Upper lobe of right lung (tissue), 1 donor: ENCODE data around the gene TRA2A. TPM values are rescaled to one million over a fixed set of nuclear protein-coding genes. Genes with fewer than 3 reads are reported as not detected.
A peak's percentile ranks its signal among the peaks of the same experiment; 100 is the strongest.

Source experiments
- ATAC-seq: fragments of 200-7000 bp; cut with Tn5 transposase; one replicate; pipeline ENCODE4 v1.9.1; 2020; ENCODE audit warnings: mild to moderate bottlenecking, moderate library complexity
- DNase-seq: peaks from one replicate; pipeline ENCODE4 v3.0.0-alpha.2; 2020
- H3K27ac ChIP-seq: fragments of 200-600 bp; one replicate; pipeline ENCODE4 v1.8.0; 2022
- H3K27me3 ChIP-seq: fragments of 200-600 bp; one replicate; pipeline ENCODE4 v1.8.0; 2022; ENCODE audit warnings: mild to moderate bottlenecking
- H3K36me3 ChIP-seq: fragments of 200-600 bp; one replicate; pipeline ENCODE4 v1.8.0; 2022
- H3K4me1 ChIP-seq: fragments of 200-600 bp; one replicate; pipeline ENCODE4 v1.8.0; 2022
- H3K4me3 ChIP-seq: fragments of 200-600 bp; one replicate; pipeline ENCODE4 v1.8.0; 2022; ENCODE audit warnings: mild to moderate bottlenecking
- H3K9me3 ChIP-seq: fragments of 200-600 bp; one replicate; pipeline ENCODE4 v1.8.0; 2022
- CTCF ChIP-seq: fragments of 200-600 bp; IDR thresholded peaks from one replicate; pipeline ENCODE4 v1.8.0; 2022; ENCODE audit warnings: antibody characterized with exemption
- intact Hi-C: fragments of 100-400 bp; cut with DNase I; formaldehyde crosslinking; loops from one replicate; pipeline ENCODE4 v1.11.0; 2022
- total RNA-seq: library from RNA; stranded (reverse); fragmentation: NEBNext Ultra II Directional; extraction: Animal tissue kit (Norgen Biotek cat#: 25700); gene quantifications from one replicate; pipeline ENCODE4 v1.2.1, GENCODE V29; 2021
- donor health status: DM: no; HTN: yes; CAD: no; lungs with severe emphysema.

Gene TRA2A
- total RNA-seq, 1 donor from 2014 or later, result 71.6 TPM

GRCh38 chr7:23471106-23471859 lies 60.5 kb downstream of the TRA2A start:
- intact Hi-C loops, result no loop called here
- Histone ChIP-seq H3K4me1 (peaks cover 42% of the 10 kb centered on the region), H3K36me3 (no peaks in the 10 kb centered on the region), H3K27me3 (peaks cover 99% of the 10 kb centered on the region), H3K4me3 (no peak overlapping the region), H3K27ac (no peak overlapping the region), H3K9me3 (no peaks in the 10 kb centered on the region)
- TF ChIP-seq CTCF, result no peak
- DNase-seq, result no peak
- ATAC-seq, result no peak

GRCh38 chr7:23470330-23471105 lies 61.3 kb downstream of the TRA2A start, which contains the start of gene IGF2BP3:
Gene IGF2BP3, minus strand, starts transcription at chr7:23470491. Its CDS starts 381 bp downstream, at chr7:23470110.
- Histone ChIP-seq H3K27ac (no peak within 1 kb of the TSS), H3K4me3 (peak within 1 kb of the TSS; percentile 33), H3K9me3 (no peaks in the 10 kb centered on the region), H3K4me1 (peaks cover 42% of the 10 kb centered on the region), H3K27me3 (peaks cover 99% of the 10 kb centered on the region), H3K36me3 (no peaks in the 10 kb centered on the region)
- TF ChIP-seq CTCF, result no peak
- DNase-seq (no peak), ATAC-seq (no peak)
- intact Hi-C loops, result no loop called here

GRCh38 chr7:23469961-23470250 lies 61.9 kb downstream of the TRA2A start:
- no peak overlapping the region for H3K27ac ChIP-seq
- no peaks in the 10 kb centered on the region for H3K9me3 ChIP-seq
- no peak overlapping the region for H3K4me3 ChIP-seq
- DNase-seq (no peak), ATAC-seq (no peak)
- TF ChIP-seq CTCF, result no peak
- intact Hi-C loops, result no loop called here
- peaks cover 99% of the 10 kb centered on the region for H3K27me3 ChIP-seq
- H3K36me3 ChIP-seq, result no peaks in the 10 kb centered on the region
- H3K4me1 ChIP-seq, result peaks cover 42% of the 10 kb centered on the region

- ATAC-seq, result peak; percentile 52
- no peak for TF ChIP-seq CTCF
- no peaks in the 10 kb centered on the region for H3K9me3 ChIP-seq
- H3K4me3 ChIP-seq, result peak overlapping the region; percentile 33
- H3K36me3 ChIP-seq, result no peaks in the 10 kb centered on the region
- H3K27me3 ChIP-seq, result peaks cover 99% of the 10 kb centered on the region
- DNase-seq, result no peak
- intact Hi-C loops, result no loop called here
- H3K4me1 ChIP-seq, result peaks cover 40% of the 10 kb centered on the region
- H3K27ac ChIP-seq, result no peak overlapping the region
These were observed 62.4 kb downstream of the TRA2A start for GRCh38 chr7:23469150-23469960.

- no peak for DNase-seq
- Histone ChIP-seq H3K27ac (no peak overlapping the region), H3K4me3 (peak overlapping the region; percentile 33), H3K4me1 (peaks cover 33% of the 10 kb centered on the region), H3K9me3 (no peaks in the 10 kb centered on the region), H3K27me3 (peaks cover 99% of the 10 kb centered on the region), H3K36me3 (no peaks in the 10 kb centered on the region)
- TF ChIP-seq CTCF, result no peak
- peak; percentile 14 for ATAC-seq
- intact Hi-C loops, result no loop called here
These were observed 63.1 kb downstream of the TRA2A start for GRCh38 chr7:23468526-23469149.
